ENCODE data around the gene SSTR3.
"Not testable (repeated sequence)": the region's sequence is repeated elsewhere in the genome, so short reads cannot be mapped to it uniquely, and the experiment has no call there.

Gene SSTR3

DNA sequence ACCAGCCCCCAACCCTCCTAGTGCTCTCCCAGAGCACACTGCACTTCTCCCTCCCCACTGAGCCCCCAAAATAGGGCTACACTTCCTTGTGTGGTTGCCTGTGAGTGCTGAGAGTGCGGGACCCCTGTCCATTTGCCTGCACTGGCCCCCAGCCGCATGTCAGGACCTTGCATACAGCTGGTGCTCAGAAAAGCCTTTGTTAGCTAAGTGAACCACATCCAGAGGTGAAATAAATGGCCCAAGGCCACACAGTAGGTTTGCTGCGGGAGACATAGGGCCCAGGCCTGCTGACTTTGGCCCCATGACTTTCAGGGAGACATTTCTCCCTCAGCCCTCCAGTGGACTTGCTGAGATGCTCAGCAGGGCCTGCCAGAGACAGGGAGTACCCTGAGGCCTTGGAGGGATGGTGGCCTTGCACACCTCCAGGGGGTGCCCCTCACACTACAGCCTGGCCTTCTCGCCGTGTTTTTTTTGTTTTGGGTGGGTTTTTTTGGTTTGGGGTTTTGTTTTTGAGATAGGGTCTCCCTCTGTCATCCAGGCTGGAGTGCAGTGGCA lies 10.2 kb downstream of the SSTR3 start:
- TF ChIP-seq, protein P1, sequence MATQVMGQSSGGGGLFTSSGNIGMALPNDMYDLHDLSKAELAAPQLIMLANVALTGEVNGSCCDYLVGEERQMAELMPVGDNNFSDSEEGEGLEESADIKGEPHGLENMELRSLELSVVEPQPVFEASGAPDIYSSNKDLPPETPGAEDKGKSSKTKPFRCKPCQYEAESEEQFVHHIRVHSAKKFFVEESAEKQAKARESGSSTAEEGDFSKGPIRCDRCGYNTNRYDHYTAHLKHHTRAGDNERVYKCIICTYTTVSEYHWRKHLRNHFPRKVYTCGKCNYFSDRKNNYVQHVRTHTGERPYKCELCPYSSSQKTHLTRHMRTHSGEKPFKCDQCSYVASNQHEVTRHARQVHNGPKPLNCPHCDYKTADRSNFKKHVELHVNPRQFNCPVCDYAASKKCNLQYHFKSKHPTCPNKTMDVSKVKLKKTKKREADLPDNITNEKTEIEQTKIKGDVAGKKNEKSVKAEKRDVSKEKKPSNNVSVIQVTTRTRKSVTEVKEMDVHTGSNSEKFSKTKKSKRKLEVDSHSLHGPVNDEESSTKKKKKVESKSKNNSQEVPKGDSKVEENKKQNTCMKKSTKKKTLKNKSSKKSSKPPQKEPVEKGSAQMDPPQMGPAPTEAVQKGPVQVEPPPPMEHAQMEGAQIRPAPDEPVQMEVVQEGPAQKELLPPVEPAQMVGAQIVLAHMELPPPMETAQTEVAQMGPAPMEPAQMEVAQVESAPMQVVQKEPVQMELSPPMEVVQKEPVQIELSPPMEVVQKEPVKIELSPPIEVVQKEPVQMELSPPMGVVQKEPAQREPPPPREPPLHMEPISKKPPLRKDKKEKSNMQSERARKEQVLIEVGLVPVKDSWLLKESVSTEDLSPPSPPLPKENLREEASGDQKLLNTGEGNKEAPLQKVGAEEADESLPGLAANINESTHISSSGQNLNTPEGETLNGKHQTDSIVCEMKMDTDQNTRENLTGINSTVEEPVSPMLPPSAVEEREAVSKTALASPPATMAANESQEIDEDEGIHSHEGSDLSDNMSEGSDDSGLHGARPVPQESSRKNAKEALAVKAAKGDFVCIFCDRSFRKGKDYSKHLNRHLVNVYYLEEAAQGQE (IDR thresholded peaks at IDR 0.05; ENCODE audit: insufficient replicate concordance, low read depth), result no peak
- Histone ChIP-seq H3K4me3 (replicated peaks; ENCODE audit: insufficient read depth, low read length) (no peak overlapping the region), H3K27ac (replicated peaks) (no peak overlapping the region), H3K27me3 (ENCODE audit: insufficient read depth, poor library complexity, severe bottlenecking) (no peaks in the 10 kb centered on the region)
- DNase-seq (ENCODE audit: low read depth in 1 of 2, low spot score in 1 of 2), result no peak

DNA sequence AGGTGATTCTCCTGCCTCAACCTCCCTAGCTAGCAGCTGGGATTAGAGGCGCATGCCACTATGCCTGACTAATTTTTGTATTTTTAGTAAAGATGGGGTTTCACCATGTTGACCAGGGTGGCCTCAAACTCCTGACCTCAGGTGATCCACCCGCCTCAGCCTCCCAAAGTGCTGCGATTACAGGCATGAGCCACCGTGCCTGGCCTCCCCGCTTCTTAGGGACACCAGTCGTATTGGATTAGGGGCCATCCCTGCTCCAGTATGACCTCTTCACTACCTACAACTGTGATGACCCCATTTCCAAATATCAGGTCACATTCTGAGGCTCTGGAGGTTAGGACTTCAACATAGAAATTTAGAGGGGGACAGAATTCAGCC lies 10.8 kb downstream of the SSTR3 start:
- H3K4me3 ChIP-seq (replicated peaks; ENCODE audit: insufficient read depth, low read length); DNase-seq (ENCODE audit: low read depth in 1 of 2, low spot score in 1 of 2); H3K27me3 ChIP-seq (ENCODE audit: insufficient read depth, poor library complexity, severe bottlenecking); H3K27ac ChIP-seq (replicated peaks): not testable (repeated sequence)

GRCh38 chr22:37199760-37200108 lies 12.5 kb downstream of the SSTR3 start:
- TF ChIP-seq, protein P1 (IDR thresholded peaks at IDR 0.05; ENCODE audit: insufficient replicate concordance, low read depth), result no peak
- no peak for TF ChIP-seq POLR2AphosphoS5 (IDR thresholded peaks at IDR 0.05; ENCODE audit: low read depth)
- no peak for TF ChIP-seq GABPA (IDR thresholded peaks at IDR 0.05; ENCODE audit: low read depth)
- TF ChIP-seq, protein P2, sequence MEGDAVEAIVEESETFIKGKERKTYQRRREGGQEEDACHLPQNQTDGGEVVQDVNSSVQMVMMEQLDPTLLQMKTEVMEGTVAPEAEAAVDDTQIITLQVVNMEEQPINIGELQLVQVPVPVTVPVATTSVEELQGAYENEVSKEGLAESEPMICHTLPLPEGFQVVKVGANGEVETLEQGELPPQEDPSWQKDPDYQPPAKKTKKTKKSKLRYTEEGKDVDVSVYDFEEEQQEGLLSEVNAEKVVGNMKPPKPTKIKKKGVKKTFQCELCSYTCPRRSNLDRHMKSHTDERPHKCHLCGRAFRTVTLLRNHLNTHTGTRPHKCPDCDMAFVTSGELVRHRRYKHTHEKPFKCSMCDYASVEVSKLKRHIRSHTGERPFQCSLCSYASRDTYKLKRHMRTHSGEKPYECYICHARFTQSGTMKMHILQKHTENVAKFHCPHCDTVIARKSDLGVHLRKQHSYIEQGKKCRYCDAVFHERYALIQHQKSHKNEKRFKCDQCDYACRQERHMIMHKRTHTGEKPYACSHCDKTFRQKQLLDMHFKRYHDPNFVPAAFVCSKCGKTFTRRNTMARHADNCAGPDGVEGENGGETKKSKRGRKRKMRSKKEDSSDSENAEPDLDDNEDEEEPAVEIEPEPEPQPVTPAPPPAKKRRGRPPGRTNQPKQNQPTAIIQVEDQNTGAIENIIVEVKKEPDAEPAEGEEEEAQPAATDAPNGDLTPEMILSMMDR (IDR thresholded peaks at IDR 0.05; ENCODE audit: insufficient read depth, low read length), result no peak
- no peak for TF ChIP-seq SPI1 (IDR thresholded peaks at IDR 0.05; ENCODE audit: borderline replicate concordance, low read depth)
- no peak for DNase-seq (ENCODE audit: low read depth in 1 of 2, low spot score in 1 of 2)
- no peaks in the 10 kb centered on the region for H3K27me3 ChIP-seq (ENCODE audit: insufficient read depth, poor library complexity, severe bottlenecking)
- no peak overlapping the region; the same call in 1 of the 2 replicates for H3K4me3 ChIP-seq (replicated peaks; ENCODE audit: insufficient read depth, low read length)
- 0 out of 2 replicates have a peak overlapping the region, but pooled peaks have one; percentile 2 for H3K27ac ChIP-seq (replicated peaks)

DNA sequence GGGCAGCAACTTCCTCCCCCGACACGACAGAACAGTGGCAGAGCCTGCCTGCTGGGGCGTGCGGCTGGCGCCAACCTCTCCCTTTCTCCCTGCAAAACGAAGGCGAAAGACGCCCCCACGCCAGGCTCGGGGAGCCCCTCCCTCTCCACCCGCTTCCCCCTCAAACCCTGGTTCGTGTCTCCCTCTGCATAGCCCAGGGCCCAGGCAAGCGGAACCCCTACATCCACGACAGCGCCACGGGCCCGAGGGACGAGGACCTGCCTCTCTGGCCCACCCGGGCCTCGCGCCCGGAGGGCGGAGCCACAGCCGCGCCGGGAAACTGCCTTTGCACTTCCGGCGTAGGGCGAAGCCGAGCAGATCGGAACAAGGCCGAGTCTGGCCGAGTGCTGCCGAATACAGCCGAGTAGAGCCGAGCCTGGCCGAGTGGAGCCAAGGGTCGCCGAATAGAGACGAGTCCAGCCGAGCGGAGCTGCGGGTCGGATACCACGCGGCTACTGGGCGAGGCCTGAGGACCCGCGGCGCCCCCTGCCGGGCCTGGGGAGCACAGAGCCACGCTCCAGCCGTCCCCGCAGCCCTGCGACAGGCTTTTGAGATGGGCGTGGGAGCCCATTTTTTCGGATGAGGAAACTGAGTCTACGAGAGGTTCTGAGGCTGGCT lies 13.0 kb downstream of the SSTR3 start:
- TF ChIP-seq, protein P2 (IDR thresholded peaks at IDR 0.05; ENCODE audit: insufficient read depth, low read length), result peak; percentile 66
- TF ChIP-seq, protein P1 (IDR thresholded peaks at IDR 0.05; ENCODE audit: insufficient replicate concordance, low read depth), result peak; percentile 29
- TF ChIP-seq GABPA (IDR thresholded peaks at IDR 0.05; ENCODE audit: low read depth) (peak; percentile 63), SPI1 (IDR thresholded peaks at IDR 0.05; ENCODE audit: borderline replicate concordance, low read depth) (peak; percentile 41; the same call in 1 of the 2 replicates), POLR2AphosphoS5 (IDR thresholded peaks at IDR 0.05; ENCODE audit: low read depth) (peak; percentile 94)
- Histone ChIP-seq H3K27me3 (ENCODE audit: insufficient read depth, poor library complexity, severe bottlenecking) (no peaks in the 10 kb centered on the region), H3K27ac (replicated peaks) (peak overlapping the region; percentile 91), H3K4me3 (replicated peaks; ENCODE audit: insufficient read depth, low read length) (peak overlapping the region; percentile 51)
- DNase-seq (ENCODE audit: low read depth in 1 of 2, low spot score in 1 of 2), result peak; percentile 97 to 98

Data from HL-60 (cell line).